HepG2 (cell line): ENCODE data around the gene SLC2A13. TPM values are rescaled to one million over a fixed set of nuclear protein-coding genes. Genes with fewer than 3 reads are reported as not detected.

Source experiments
- ATAC-seq: fragments of 200-7000 bp; cut with Tn5 transposase; 3 replicates; pipeline ENCODE4 v1.9.1; 2020; ENCODE audit warnings: mild to moderate bottlenecking, moderate library complexity
- BruUV-seq: library from RNA; stranded (reverse); fragments of 400-500 nt; replicated peaks from 2 replicates; lab custom pipeline; 2021; lab: Mats Ljungman, UMichigan
- CTCF ChIA-PET: fragments of 300-600 bp; formaldehyde crosslinking; extraction: SDS; loops from one replicate; lab custom pipeline; 2021; ENCODE audit warnings: low total read pairs, inconsistent platforms, low intra/inter-chr PET ratio; lab: Yijun Ruan, JAX
- POLR2A ChIA-PET: fragments of 350-600 bp; sonication (Branson Sonifier 250); formaldehyde crosslinking; loops from one replicate; lab custom pipeline; 2020; ENCODE audit warnings: antibody characterized with exemption, inconsistent platforms; lab: Yijun Ruan, JAX
- DNase-seq: peaks from one replicate; pipeline ENCODE4 v3.0.0-alpha.2; 2015; ENCODE audit warnings: low spot score
- FAIRE-seq: peaks from 3 replicates; lab custom pipeline; 2011; peaks lifted over from hg19 to GRCh38; lab: Jason Lieb, UNC
- H2AFZ ChIP-seq: one replicate; pipeline ENCODE4 v1.6.1; 2011; ENCODE audit warnings: low read length, inconsistent platforms
- H3K27ac ChIP-seq: fragments of 300-600 bp; 3 replicates; pipeline ENCODE4 v1.8.0; 2011; ENCODE audit warnings: mixed run types, mild to moderate bottlenecking, mixed read lengths, low read length, inconsistent platforms; ENCODE audit not compliant: insufficient read depth; ENCODE audit errors: extremely low read length
- H3K27me3 ChIP-seq, 2 experiments: fragments of 200-600 bp in 1 of 2; 2 replicates in 1 of 2; 3 replicates in 1 of 2; pipeline versions ENCODE4 v1.6.0 to v1.8.0; 2011; ENCODE audit warnings: low read length in 2 of 2, mild to moderate bottlenecking in 2 of 2, moderate library complexity in 2 of 2, inconsistent platforms in 1 of 2; ENCODE audit not compliant: insufficient read depth in 2 of 2, control insufficient read depth in 1 of 2
- H3K36me3 ChIP-seq, 2 experiments: fragments of 200-600 bp in 1 of 2; replicated peaks in 1 of 2; 2 replicates in 1 of 2; 3 replicates in 1 of 2; pipeline versions ENCODE4 v1.5.1 to v1.8.0; 2011; ENCODE audit warnings: low read length in 2 of 2, inconsistent platforms in 1 of 2; ENCODE audit not compliant: insufficient read depth in 2 of 2, control insufficient read depth in 1 of 2
- H3K4me1 ChIP-seq: 2 replicates; pipeline ENCODE4 v1.5.1; 2012; ENCODE audit warnings: low read length, inconsistent platforms; ENCODE audit not compliant: insufficient read depth
- H3K4me2 ChIP-seq: 2 replicates; pipeline ENCODE4 v1.6.0; 2011; ENCODE audit warnings: low read depth, low read length, inconsistent platforms
- H3K4me3 ChIP-seq, 3 experiments: fragments of 200-600 bp in 1 of 3; sonication (generic), shearing (Covaris generic) in 1 of 3; replicated peaks in 1 of 3; 2 replicates each; pipeline ENCODE4 v1.5.1; 2011 to 2016; ENCODE audit warnings: low read length in 3 of 3, inconsistent platforms in 2 of 3, low read depth in 2 of 3, mild to moderate bottlenecking in 2 of 3, control low read depth in 1 of 3, mixed read lengths in 1 of 3; ENCODE audit not compliant: insufficient read depth in 1 of 3
- H3K79me2 ChIP-seq: one replicate; pipeline ENCODE4 v1.6.1; 2011; ENCODE audit warnings: low read length, inconsistent platforms; ENCODE audit not compliant: insufficient read depth
- H3K9ac ChIP-seq: 2 replicates; pipeline ENCODE4 v1.6.0; 2011; ENCODE audit warnings: mild to moderate bottlenecking, low read depth, low read length, inconsistent platforms; ENCODE audit not compliant: insufficient read depth
- H3K9me3 ChIP-seq: 2 replicates; pipeline ENCODE4 v1.5.1; 2012; ENCODE audit warnings: mild to moderate bottlenecking, low read length
- H4K20me1 ChIP-seq: 2 replicates; pipeline ENCODE4 v1.6.0; 2011; ENCODE audit warnings: inconsistent platforms, mild to moderate bottlenecking, low read length, moderate library complexity; ENCODE audit not compliant: insufficient read depth
- CENPT ChIP-seq: sonication (generic); formaldehyde crosslinking; IDR thresholded peaks from 2 replicates; pipeline ENCODE4 v1.8.0; 2022; ENCODE audit warnings: low read depth, mild to moderate bottlenecking, moderate library complexity, missing genetic modification reagents
- FOXA1 ChIP-seq, 2 experiments: fragments of 450-650 bp in 1 of 2; sonication (generic) in 1 of 2; formaldehyde crosslinking in 1 of 2; IDR thresholded peaks; 2 replicates each; pipeline versions ENCODE4 v1.4.0 to v1.6.1; 2016 to 2020; ENCODE audit warnings: missing genetic modification reagents in 1 of 2
- GTF2F1 ChIP-seq: fragments of 150-350 bp; IDR thresholded peaks from 2 replicates; pipeline ENCODE4 v1.6.1; 2014; ENCODE audit warnings: low read length
- MATR3 ChIP-seq: sonication (generic); formaldehyde crosslinking; IDR thresholded peaks from 2 replicates; pipeline ENCODE4 v1.4.0; 2020; ENCODE audit warnings: missing genetic modification reagents
- POLR2G ChIP-seq: fragments of 200-400 bp; formaldehyde crosslinking; IDR thresholded peaks from 2 replicates; pipeline ENCODE4 v1.6.1; 2018; ENCODE audit warnings: mild to moderate bottlenecking, low read depth, low read length, moderate library complexity
- WGBS: methylation state at CpG from one replicate; pipeline ENCODE4 v1.1.6; 2017; ENCODE audit warnings: low lambda C conversion rate; 5-methylcytosine and 5-hydroxymethylcytosine counted together
- in situ Hi-C: cut with HindIII; loops from 2 replicates; pipeline ENCODE4 v1.10.0; 2017; ENCODE audit warnings: low pct_unique_long_range_greater_than_20kb; ENCODE audit not compliant: extremely low pct_ligation_motif_present
- intact Hi-C: fragments of 100-400 bp; cut with micrococcal nuclease; formaldehyde crosslinking; loops from one replicate; pipeline ENCODE4 v1.10.0; 2022; ENCODE audit not compliant: unreplicated experiment
- polyA plus RNA-seq, 8 experiments: library from polyadenylated mRNA; depleted of rRNA in 3 of 8; stranded (reverse) in 7 of 8; unstranded in 1 of 8; fragments of >200 nt; fragmentation: Illumina TruSeq in 4 of 8; extraction: Trizol in 4 of 8; gene quantifications; 2 replicates each; pipeline versions ENCODE4 v1.2.1 to v1.2.3, GENCODE V29; 2011 to 2016; ENCODE audit warnings: low read depth in 4 of 8, missing spikeins in 1 of 8, mixed read lengths in 1 of 8; ENCODE audit not compliant: insufficient read depth in 1 of 8
- total RNA-seq, 5 experiments: library from RNA; depleted of rRNA; stranded (reverse); fragments of >200 nt; fragmentation: Illumina TruSeq; extraction: Trizol; gene quantifications; 2 replicates each; pipeline ENCODE4 v1.2.3, GENCODE V29; 2016; ENCODE audit warnings: low read depth in 1 of 5
- TF ChIP-seq, protein P1 (sequence below): sonication (generic); formaldehyde crosslinking; IDR thresholded peaks from 2 replicates; pipeline ENCODE4 v1.8.1; 2023; ENCODE audit warnings: mild to moderate bottlenecking, moderate library complexity, missing genetic modification reagents
- TF ChIP-seq, protein P2 (sequence below): sonication (generic); formaldehyde crosslinking; conservative IDR thresholded peaks from 2 replicates; pipeline ENCODE4 v1.8.0; 2022; ENCODE audit warnings: missing genetic modification reagents
- TF ChIP-seq, protein P3 (sequence below): sonication (generic); formaldehyde crosslinking; IDR thresholded peaks from 2 replicates; pipeline ENCODE4 v1.4.0; 2020; ENCODE audit warnings: low read depth, missing genetic modification reagents

The SLC2A13 gene
- total and polyA plus RNA-seq, 2 of the 13 experiments (the other 11 are each of a cell fraction or from before 2014, with no cell fraction given) = 5.5 to 6.0 TPM

DNA sequence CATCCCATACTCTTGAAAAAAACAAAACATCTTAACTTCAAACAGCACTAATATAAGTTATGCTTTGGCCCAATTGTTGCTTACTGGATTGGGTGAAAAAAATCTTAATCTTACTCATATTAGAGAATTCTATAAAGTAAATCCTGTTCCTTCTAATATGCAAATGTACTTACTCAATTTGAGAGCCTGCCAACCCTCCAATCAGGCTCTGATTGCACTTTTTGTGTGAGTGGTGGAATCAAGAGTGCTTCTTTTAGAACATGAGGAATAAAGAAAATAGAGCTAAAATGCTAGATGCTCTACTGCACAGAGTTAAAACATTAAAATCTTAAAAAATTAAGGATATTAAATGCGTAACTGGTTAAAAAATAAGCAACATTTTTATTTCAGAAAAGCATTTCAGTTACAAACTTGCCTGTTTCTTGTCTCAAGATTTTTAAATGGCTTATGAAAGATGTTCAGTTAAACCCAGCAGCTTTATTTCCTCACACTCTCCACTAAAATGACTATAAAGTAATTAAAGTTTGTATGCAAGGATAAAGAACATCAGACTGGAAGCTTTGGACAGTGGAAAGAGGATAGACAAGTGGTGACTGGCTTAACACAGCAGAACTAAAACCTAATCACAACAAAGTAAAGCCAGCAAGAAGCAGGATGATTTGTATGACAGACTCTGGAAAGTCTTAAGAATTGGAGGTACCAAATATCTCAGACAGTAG is 177.5 kb downstream of the SLC2A13 start:
- Histone ChIP-seq H3K79me2 (no peaks in the 10 kb centered on the region), H3K27me3 (no peaks in the 10 kb centered on the region)
- BruUV-seq = no TSS peak
- in situ Hi-C loops = no loop called here
- TF ChIP-seq FOXA1 (IDR thresholded peaks at IDR 0.05) = no peak
- TF ChIP-seq FOXA1 (CRISPR knock-in tag; IDR thresholded peaks at IDR 0.05) = no peak
- TF ChIP-seq POLR2G = no peak
- no peak for TF ChIP-seq CENPT (CRISPR knock-in tag)
- TF ChIP-seq MATR3 = no peak
- TF ChIP-seq GTF2F1 = no peak
- TF ChIP-seq, protein P1, sequence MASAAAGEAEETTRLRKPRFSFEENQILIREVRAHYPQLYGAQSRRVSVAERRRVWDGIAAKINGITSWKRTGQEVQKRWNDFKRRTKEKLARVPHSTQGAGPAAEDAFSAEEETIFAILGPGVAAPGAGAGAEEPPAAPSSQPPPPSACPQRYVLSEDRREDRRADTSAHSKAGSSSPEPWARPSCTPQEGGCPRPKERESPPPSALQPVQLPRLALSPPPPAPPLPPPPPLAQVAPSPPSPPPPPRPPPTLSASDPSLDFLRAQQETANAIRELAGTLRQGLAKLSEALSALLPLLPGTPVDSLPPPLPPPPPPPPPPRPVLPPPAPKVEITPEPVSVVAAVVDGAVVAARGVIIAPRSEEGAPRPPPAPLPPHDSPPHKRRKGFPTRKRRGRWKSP = no peak
- TF ChIP-seq, protein P2, sequence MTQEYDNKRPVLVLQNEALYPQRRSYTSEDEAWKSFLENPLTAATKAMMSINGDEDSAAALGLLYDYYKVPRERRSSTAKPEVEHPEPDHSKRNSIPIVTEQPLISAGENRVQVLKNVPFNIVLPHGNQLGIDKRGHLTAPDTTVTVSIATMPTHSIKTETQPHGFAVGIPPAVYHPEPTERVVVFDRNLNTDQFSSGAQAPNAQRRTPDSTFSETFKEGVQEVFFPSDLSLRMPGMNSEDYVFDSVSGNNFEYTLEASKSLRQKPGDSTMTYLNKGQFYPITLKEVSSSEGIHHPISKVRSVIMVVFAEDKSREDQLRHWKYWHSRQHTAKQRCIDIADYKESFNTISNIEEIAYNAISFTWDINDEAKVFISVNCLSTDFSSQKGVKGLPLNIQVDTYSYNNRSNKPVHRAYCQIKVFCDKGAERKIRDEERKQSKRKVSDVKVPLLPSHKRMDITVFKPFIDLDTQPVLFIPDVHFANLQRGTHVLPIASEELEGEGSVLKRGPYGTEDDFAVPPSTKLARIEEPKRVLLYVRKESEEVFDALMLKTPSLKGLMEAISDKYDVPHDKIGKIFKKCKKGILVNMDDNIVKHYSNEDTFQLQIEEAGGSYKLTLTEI = no peak
- TF ChIP-seq, protein P3, sequence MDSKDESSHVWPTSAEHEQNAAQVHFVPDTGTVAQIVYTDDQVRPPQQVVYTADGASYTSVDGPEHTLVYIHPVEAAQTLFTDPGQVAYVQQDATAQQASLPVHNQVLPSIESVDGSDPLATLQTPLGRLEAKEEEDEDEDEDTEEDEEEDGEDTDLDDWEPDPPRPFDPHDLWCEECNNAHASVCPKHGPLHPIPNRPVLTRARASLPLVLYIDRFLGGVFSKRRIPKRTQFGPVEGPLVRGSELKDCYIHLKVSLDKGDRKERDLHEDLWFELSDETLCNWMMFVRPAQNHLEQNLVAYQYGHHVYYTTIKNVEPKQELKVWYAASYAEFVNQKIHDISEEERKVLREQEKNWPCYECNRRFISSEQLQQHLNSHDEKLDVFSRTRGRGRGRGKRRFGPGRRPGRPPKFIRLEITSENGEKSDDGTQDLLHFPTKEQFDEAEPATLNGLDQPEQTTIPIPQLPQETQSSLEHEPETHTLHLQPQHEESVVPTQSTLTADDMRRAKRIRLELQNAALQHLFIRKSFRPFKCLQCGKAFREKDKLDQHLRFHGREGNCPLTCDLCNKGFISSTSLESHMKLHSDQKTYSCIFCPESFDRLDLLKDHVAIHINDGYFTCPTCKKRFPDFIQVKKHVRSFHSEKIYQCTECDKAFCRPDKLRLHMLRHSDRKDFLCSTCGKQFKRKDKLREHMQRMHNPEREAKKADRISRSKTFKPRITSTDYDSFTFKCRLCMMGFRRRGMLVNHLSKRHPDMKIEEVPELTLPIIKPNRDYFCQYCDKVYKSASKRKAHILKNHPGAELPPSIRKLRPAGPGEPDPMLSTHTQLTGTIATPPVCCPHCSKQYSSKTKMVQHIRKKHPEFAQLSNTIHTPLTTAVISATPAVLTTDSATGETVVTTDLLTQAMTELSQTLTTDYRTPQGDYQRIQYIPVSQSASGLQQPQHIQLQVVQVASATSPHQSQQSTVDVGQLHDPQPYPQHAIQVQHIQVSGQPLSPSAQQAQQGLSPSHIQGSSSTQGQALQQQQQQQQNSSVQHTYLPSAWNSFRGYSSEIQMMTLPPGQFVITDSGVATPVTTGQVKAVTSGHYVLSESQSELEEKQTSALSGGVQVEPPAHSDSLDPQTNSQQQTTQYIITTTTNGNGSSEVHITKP (CRISPR knock-in tag) = no peak
- TF ChIP-seq, all 625 proteins: peak for 0
- no peaks in the 10 kb centered on the region for H3K36me3 ChIP-seq
- H3K4me2 ChIP-seq = no peak overlapping the region
- WGBS = 97% methylated on average over 1 of the region's 1 CpG
- POLR2A ChIA-PET = no interaction called here
- H3K27ac ChIP-seq = no peak overlapping the region
- no peak overlapping the region for H2AFZ ChIP-seq
- H3K4me3 ChIP-seq = no peak overlapping the region
- FAIRE-seq = no peak
- CTCF ChIA-PET = no interaction called here
- H3K9me3 ChIP-seq = no peaks in the 10 kb centered on the region
- no peaks in the 10 kb centered on the region for H4K20me1 ChIP-seq
- no peak for ATAC-seq
- H3K4me1 ChIP-seq = no peaks in the 10 kb centered on the region
- no peak for DNase-seq
- intact Hi-C loops = no loop called here
- no peak overlapping the region for H3K9ac ChIP-seq
